Fibroblast of lung (primary cell): ENCODE measurements around the gene MCF2L.

Experiments
- CTCF ChIP-seq, 2 donors: IDR thresholded peaks in 1 of 2; conservative IDR thresholded peaks in 1 of 2; 1 replicate in 1 of 2; 2 replicates in 1 of 2; pipeline ENCODE4 v1.5.1; 2011 to 2012; ENCODE audit warnings: low read length in 2 of 2, control low read depth in 1 of 2, inconsistent platforms in 1 of 2, low read depth in 1 of 2, mild to moderate bottlenecking in 1 of 2
- EZH2 ChIP-seq: IDR thresholded peaks from 2 replicates; pipeline ENCODE4 v1.5.1; 2012; ENCODE audit warnings: low read length, control low read depth, mild to moderate bottlenecking; ENCODE audit errors: missing control alignments

- TF ChIP-seq CTCF (conservative IDR thresholded peaks at IDR 0.05 in 1 of 2, IDR thresholded peaks at IDR 0.05 in 1 of 2; ENCODE audit: low read depth in 1 of 2, low read length in 2 of 2) (no peak), EZH2 (no peak)
These were observed 127.2 kb downstream of the MCF2L start for GRCh38 chr13:113096052-113096744.
